Activated CD8-positive, alpha-beta memory T cell treated with anti-CD3 and anti-CD28 coated beads, Interleukin-2, amount 50 U/mL, for 24 hours (primary cell): ENCODE results near the gene SIPA1L3.

Experiments used
- DNase-seq: peaks from one replicate; pipeline ENCODE4 v3.0.0-alpha.2; 2020; ENCODE audit errors: extremely low read depth

The SIPA1L3 gene

DNA sequence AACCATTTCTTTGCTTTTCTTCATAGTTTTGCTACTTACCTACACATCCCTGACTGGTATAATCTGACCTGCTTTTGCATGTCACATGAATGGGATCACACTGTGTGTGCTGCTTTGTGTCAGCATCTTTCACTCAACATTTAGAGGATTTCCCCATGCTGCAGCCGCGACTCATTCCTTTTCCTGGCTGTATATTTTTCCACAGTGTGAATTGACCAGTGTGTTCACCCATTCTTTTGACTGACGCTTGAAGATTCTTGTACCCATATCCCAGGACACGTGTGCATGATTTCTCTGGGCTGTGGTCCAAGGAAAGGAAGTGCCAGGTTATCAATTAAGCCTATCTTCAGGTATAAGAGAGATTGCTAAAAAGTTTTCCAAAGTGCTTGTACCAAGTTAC is 198.6 kb downstream of the SIPA1L3 start:
- DNase-seq = no peak

DNA sequence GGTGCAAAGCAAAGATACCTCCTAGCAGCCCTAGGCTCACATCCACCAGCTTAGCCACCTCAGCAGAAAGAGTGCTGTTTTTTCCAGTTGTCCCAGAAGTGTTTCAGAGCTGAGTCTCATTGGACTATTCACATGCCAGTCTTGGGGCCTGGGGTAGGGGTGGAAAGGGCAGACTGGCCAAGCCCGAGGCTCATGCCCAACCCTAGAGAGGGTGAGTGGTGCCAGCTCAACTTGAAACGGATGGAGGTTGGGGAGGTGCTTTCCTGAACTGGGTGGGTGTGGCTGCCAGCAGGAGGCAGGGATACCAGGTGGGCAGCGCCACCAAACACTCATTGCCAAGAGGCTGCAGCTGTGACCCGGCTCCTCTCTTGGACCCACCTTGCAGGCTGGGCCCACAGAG is 200.1 kb downstream of the SIPA1L3 start:
- no peak for DNase-seq

DNA sequence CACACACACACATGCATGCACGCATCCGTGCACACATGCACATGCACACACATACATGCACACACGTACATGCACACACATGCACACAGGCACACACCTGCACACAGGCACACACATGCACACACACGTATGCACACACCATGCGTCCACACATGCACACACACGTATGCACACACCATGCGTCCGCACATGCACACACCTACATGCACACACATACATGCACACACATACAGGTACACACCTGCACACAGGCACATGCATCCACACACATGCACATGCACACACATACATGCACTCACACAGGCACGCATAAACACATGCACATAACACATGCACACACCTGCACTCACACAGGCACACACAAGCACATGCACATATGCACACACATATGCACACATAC is 204.9 kb downstream of the SIPA1L3 start:
- DNase-seq = no peak

DNA sequence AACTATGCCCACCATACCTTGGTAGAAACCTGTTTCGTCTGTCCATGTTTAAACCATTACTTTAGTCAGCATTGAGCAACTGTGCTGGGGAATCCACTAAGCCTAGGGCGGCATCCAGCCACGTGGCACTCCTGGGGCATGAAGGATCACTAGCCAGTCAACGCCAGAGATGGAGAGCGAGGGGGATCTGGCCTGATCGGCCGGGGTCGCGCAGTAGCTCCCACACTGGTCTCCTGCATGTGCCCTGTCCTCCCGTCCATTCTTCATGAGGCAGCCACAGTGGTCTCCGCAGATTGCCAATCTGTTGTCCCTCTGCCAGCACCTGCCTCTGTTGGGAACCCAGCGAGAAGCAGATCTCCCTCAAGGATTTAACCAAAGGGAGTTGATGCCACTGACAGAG is 207.6 kb downstream of the SIPA1L3 start:
- no peak for DNase-seq

DNA sequence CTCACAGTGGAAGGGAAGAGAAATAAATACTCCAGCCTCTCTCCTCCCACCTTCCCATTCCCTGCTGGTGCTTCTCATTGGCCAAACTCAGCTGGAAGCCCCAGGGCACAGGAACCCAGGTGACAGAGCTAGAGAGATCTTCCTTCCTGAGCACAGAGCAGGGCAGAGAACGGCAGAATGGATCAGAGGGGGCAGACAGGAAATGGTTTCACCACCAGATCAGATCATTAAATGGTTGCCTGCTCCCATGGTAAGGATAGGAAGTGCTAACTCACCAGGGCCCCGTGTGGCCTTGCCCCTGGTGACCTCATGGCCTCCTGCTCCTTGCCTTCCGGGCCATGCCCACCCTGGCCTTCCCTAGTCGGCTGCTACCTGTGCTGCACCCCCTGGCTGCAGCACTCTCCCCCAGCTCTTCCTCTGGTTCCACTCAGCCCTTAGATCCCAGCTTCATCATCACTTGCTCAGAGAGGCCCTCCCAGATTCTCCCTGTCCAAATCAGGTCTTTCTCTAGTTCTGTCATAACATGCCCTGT is 208.3 kb downstream of the SIPA1L3 start:
- no peak for DNase-seq

DNA sequence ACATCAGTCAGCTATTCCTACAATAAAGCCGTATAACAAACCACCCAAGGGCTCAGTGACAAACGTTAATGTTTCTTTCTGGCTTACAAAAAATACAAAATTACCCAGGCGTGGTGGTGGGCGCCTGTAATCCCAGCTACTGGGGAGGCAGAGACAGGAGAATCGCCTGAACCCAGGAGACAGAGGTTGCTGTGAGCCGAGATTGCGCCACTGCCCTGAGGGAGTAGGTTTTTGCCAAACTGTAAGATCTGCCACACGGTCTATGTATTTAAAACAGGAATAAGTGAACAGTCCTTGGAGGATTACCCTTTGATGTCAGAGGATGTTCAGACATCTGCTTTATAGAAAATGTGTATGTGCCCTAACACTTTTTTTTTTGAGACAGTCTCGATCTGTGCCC is 211.2 kb downstream of the SIPA1L3 start:
- DNase-seq = no peak

DNA sequence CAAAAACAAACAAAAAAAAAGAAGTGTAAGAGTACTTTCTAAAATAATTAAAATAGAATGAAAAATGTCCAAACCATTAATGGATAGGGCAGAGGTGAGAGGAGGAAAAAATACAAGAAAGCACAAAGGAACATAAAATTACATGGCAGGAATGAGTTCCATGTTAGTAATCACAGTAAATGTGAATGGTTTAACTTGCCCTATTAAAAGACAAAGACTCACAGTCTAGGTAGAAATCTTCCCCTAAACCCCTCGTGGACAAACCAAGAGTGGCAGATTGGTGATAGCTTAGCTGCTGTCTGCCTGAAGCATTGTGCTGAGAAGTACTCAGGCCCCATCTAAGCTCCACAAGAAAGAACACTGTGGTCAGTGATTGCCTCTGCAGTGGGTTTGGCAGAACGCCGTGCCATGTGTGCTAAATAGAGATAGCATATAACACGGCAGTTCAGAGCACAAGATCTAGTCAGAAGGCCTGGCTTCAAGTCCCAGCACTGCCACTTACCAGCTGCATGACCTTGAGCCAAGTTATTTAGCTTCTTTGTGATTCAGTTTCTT is 213.5 kb downstream of the SIPA1L3 start:
- no peak for DNase-seq

DNA sequence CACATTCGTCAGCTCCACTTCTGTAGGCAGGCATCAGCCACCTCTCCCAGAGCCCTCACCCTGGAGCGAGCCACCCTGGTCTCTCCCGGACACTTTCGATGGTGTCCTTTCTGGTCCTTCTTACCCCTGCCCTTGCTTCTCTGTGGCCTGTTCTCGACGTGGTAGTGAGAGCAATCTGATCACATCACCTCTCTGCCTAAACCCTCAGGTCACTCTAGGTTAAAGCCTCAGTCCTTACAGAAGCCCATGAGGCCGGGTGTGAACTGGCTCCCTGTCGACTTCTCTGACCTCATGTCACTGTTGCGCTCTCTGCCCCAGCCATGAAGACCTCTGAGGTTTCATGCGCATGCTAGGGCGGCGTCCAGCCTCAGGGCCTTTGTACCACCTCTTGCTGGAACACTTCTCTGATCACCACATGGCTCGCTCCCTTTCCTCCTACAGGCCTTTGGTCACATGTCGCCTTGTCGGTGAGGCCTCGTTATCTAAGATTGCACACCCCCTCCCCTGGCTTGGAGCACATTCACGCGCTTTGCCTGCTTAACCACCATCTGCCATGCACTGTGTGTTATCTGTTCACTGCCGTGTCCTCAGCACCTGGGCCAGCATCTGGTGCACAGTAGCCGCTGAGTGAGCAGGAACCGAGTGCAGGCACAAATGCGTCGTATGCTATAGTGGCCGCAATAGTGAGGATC is 215.5 kb downstream of the SIPA1L3 start:
- DNase-seq = no peak

DNA sequence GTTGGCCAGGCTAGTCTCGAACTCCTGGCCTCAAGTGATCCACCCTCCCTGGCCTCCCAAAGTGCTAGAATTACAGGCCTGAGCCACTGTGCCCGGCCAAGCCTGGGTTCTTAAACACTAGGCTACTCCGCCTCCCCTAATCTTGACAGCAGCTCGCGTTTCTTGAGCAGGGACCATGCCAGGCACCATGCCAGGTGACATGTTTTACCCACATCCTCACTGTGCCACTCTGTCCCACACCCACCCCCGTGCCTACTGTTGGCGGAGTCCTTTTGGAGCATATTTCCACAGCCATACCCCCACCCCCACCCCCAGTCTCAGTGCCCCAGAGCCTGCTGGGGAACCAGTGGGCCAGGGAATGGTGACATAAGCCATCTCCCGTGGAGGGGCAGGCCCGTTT is 218.2 kb downstream of the SIPA1L3 start:
- no peak for DNase-seq

DNA sequence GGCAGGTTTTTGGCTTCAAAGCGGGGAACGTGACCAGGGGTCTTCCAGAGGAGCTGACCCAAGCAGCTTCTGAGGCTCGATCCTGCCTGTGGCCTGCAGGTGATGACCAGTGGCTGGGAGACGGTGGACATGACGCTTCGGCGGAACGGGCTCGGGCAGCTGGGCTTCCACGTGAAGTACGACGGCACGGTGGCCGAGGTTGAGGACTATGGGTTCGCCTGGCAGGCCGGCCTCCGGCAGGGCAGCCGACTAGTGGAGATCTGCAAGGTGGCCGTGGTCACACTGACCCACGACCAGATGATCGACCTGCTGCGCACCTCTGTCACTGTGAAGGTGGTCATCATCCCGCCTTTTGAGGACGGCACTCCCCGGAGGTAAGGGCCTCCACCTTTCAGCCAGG is 223.4 kb downstream of the SIPA1L3 start:
- DNase-seq = no peak

DNA sequence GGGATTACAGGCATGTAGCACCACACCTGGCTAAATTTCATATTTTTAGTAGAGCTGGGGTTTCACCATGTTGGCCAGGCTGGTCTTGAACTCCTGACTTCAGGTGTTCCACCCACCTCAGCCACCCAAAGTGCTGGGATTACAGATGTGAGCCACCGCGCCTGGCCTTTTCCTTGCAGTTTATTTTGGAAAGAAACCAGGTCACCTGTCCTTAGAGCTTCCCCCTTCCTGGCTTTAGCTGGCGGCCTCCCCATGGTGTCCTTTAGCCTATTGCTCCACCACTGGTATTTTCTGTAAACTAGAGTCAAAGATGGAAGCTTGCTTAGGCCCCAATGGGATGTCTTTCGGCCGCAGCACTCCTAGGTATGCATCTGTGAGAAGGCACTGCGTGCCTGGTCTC is 225.8 kb downstream of the SIPA1L3 start:
- no peak for DNase-seq

DNA sequence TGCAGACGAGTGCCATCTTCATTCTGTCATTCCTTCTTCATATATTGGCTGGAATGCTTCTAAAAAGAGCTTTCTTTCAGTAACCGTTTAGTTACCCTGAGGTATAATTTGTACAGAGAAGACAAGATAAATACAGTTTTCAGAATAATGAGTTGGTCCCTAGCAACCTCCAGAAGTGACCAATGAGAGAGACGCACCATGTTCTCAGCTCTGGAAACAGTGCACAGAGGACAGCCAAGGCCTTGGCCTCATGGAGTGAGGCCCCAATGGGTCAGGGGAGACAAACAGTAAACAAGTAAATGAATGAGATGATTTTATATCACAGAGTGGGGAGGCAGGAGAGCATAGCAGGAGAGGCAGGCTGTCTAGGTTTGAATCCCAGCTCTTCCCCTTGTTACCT is 226.3 kb downstream of the SIPA1L3 start:
- no peak for DNase-seq

DNA sequence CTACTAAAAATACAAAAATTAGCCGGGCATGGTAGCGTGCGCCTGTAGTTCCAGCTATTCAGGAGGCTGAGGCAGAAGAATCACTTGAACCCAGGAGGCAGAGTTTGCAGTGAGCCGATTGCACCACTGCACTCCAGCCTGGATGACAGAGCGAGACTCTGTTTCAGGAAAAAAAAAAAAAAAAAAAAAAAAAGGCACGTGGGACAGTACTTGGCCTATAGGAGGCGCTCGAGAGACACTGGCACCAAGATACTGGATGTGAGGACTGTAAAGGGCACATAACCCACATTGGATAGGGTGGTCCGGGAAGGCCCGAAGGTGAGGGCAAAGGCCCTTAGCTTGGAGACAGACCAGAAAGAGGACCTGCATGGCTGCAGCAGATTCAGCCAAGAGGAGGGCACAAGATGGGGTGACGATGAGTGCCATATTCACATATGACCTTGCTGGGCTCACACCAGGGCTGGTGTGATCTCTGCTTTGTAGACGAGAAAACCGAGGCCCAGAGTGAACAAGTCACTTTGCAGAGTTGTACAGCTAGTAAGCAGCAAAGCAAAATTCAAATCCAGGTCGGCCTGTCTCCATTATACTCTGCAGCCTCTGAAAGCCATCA is 227.6 kb downstream of the SIPA1L3 start:
- DNase-seq = no peak

DNA sequence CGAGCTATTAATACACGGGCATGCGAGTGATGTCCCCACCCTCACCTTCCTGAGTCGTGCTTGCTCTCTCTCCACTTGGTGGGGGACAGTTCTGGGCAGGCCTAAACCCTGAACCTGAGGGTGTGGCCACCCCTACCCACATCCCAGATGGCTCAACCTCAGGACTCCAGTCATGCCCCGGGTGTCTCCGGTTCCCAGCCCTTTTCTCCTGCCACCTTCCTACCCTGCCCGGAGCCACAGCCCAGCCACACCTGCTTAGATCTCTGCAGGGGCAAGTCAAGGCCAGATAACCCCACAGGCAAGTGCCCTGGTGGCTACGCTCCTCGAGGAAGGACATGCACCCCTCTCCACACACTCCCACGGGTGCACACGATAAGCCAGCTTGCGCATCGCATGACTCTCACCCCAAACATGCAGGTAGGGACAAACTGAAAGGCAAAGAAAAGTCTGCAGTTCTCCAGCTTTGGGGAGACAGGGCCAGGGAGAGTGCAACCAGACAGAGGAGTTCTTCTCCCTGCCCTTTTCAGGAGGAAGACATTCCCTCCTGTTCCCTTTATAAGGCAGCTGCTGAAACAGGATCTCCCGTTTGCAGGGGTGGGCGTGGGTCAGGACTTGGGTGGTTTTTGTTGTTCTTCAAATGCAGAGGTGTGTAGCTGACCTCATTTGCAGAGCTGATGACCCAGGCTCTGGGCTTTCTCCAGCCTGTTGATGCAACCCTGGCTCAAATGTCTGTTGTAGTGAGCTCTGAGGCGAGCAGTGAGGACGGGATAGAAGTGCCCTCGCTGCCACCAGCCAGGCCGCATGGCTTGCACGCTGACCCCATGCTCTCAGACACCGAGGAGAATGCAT is 228.4 kb downstream of the SIPA1L3 start:
- no peak for DNase-seq

DNA sequence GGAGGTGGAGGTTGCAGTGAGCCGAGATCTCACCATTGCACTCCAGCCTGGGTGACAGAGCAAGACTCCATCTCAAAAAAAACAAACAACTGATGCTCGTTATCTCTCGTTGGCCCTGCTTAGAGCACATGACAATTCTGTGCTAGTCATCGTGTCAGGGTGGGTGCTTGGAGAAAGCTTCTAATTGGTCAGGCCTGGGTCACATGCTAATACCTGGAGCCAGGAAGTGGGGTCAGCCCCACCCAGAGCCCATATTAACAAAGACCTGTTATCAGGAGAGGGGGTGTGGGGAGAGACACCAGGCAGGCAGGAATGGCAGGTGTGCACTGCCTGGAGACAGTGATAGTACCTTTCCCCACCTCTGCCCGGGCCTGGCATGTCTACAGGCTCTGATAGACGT is 232.1 kb downstream of the SIPA1L3 start:
- DNase-seq = no peak

DNA sequence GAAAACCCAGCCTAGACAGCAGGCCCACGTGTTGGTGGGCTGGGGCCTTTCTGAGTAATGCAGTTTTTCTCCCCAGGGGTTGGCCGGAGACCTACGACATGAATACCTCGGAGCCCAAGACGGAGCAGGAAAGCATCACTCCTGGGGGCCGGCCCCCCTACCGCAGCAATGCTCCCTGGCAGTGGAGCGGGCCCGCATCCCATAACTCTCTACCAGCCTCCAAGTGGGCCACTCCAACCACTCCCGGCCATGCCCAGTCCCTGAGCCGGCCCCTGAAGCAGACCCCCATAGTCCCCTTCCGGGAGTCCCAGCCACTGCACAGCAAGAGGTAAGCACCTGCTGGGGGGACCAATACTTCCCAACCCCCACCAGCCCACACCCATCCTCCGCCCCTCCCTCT is 234.1 kb downstream of the SIPA1L3 start:
- no peak for DNase-seq

DNA sequence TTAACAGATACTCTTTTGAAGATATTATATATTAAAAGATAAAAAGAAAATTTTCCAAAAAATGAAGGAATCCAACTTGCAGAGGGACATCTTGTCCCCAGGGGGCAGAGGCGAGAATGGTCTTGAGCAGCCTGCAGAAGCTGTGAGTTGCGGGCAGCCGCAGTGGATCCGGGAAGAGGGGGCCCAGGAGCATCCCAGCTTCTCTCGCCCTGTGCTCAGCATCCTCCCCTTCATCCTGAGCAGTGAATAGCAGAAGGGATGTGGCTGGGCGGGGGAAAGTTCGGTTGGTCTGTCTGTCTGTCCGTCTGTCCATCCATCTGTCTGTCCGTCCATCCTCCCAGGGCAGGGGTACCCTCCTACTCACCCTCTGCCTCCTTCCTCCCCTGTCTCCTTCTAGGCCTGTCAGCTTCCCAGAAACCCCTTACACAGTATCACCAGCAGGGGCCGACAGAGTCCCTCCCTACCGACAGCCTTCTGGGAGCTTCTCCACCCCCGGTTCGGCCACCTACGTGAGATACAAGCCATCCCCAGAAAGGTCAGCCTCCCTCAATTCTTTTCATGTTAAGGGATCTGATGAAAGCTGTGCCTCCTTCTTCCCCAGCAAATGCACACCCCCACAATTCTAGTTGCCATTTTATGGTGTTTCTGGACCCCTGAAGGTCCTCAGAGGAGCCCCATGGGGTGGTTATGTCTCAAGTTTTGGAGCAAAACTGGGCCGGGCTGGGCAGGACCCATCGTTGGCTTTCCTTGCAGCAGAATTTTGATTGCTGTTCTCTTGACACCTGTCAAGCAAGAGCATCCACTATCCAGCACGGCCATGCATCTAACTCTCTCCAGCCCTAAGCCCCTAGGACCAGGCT is 235.4 kb downstream of the SIPA1L3 start:
- peak; percentile 5 for DNase-seq

DNA sequence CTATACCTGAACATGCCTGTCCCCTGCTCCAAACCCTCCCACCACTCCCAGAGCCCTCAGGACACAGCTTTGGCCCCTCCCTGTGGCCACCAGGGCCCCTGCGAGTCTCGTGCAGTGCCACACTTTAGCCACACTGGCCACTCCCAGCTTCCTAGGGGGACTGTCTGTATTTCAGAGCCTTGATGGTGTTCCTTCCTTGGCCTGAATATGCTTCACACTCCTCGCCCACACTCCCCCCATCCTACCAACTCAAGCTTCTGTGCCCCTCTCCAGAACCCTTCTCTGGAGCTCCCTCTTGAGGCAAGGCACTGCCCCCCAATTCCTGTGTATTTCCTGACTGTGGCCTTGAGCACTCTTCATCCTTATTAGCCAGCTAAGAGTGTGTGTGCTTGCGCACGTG is 236.8 kb downstream of the SIPA1L3 start:
- no peak for DNase-seq

DNA sequence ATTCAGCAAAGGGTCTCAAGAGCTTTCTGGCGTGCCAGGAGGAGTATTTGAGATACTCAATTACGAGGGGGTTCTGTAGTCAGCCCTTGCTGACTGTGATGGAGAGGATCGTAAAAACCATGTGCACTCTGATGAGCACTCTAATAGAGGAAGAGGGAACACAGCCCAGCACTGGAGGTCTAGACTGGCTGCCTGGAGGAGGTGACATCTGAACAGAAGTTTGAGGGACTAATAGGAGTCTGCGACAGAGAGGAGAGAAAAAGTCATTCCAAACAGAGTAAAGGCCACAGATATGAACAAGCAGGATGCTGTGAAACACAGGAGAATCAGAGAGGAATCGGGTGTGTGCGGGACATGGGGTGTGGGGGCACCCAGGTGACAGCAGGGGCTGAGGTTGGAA is 237.7 kb downstream of the SIPA1L3 start:
- no peak for DNase-seq

DNA sequence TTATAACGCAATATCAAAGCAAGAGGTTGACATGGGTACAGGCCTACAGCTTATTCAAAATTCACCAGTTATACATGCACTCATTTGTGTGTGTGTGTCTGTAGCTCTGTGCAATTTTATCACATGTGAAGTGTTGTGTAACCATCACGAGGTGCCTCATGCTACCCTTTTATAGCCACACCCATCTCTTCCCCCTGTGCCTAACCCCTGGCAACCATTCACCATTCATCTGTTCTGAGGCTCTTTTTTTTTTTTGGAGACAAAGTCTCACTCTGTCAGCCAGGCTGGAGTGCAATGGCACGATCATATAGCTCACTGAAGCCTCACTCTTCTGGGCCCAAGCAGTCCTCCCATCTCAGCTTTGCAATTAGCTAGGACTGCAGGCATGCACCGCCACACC is 238.6 kb downstream of the SIPA1L3 start:
- no peak for DNase-seq

DNA sequence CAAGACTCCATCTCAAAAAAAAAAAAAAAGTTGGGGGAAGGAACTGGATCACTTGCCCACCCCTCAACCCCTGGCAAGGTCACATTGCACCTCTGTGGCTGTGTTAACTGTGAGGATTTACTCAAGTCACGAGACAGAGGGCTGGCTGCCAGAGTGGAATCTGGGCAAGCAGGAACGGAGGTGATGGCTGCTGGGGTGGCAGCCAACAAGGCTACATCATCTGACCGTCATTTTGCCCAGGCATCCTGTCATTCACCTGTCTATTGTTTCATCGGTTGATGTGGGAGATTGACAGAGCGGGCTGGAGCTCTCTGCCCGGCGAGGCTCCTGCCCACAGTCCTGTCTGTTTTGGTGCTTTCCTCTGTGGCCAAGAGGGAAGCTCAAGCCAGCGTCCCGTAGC is 241.3 kb downstream of the SIPA1L3 start:
- no peak for DNase-seq

DNA sequence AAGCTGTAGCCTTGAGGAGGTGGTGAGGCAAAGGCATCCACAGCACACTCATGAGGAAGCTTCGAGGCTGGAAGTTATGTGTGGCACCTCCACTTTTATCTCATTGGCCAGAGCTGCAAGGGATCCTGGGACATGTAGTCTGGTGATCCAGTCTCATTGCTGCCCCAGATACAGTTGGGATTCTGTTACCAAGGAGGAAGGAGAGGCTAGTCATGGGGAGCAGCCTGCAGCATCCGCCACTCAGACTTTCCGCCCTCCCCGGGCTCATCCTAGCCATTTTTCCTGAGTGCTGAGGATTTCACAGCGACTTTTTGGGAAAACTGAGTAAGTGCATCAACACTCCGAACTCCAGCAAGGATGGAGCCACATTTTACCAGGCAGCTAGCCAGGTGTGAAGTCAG is 242.7 kb downstream of the SIPA1L3 start:
- DNase-seq = no peak
